Heart right ventricle (tissue), 16 donors: ENCODE data around the gene CCDC9B. TPM values are rescaled to one million over a fixed set of nuclear protein-coding genes. Genes with fewer than 3 reads are reported as not detected.
A peak's percentile ranks its signal among the peaks of the same experiment; 100 is the strongest.

Experiments
- ATAC-seq, 8 donors: fragments of 200-7000 bp; cut with Tn5 transposase; one replicate each; pipeline ENCODE4 v1.9.1; 2020; ENCODE audit warnings: mild to moderate bottlenecking in 8 of 8, moderate library complexity in 8 of 8, moderate number of reproducible peaks in 1 of 8
- DNase-seq, 2 donors: peaks; one replicate each; pipeline ENCODE4 v3.0.0-alpha.2; 2020
- H3K27ac ChIP-seq, 10 donors: fragments of 200-600 bp; sonication (generic) in 2 of 10; one replicate each; pipeline versions ENCODE4 v1.5.0 to v1.8.0; 2020 to 2022; ENCODE audit warnings: mild to moderate bottlenecking in 3 of 10
- H3K27me3 ChIP-seq, 7 donors: fragments of 200-600 bp; one replicate each; pipeline ENCODE4 v1.8.0; 2021 to 2022; ENCODE audit warnings: mild to moderate bottlenecking in 2 of 7
- H3K36me3 ChIP-seq, 9 donors: fragments of 200-600 bp; sonication (generic) in 1 of 9; one replicate each; pipeline versions ENCODE4 v1.5.0 to v1.8.0; 2020 to 2022; ENCODE audit warnings: mild to moderate bottlenecking in 2 of 9
- H3K4me1 ChIP-seq, 9 donors: fragments of 200-600 bp; sonication (generic) in 1 of 9; one replicate each; pipeline versions ENCODE4 v1.5.0 to v1.8.0; 2020 to 2022; ENCODE audit warnings: mild to moderate bottlenecking in 4 of 9
- H3K4me3 ChIP-seq, 10 donors: fragments of 200-600 bp; sonication (generic) in 2 of 10; one replicate each; pipeline versions ENCODE4 v1.5.0 to v1.8.0; 2020 to 2022; ENCODE audit warnings: mild to moderate bottlenecking in 7 of 10, moderate library complexity in 2 of 10
- H3K9me3 ChIP-seq, 11 donors: fragments of 200-600 bp in 10 of 11; sonication (generic) in 2 of 11; one replicate each; pipeline versions ENCODE4 v1.5.0 to v1.8.0; 2013 to 2022; ENCODE audit warnings: mild to moderate bottlenecking in 2 of 11, control low read depth in 1 of 11, moderate library complexity in 1 of 11
- WGBS, 2 donors: extraction: QIAGEN DNeasy Blood & Tissue Kit; methylation state at CpG; one replicate each; pipeline ENCODE4 v1.1.7; 2013; ENCODE audit warnings: inconsistent platforms in 1 of 2; 5-methylcytosine and 5-hydroxymethylcytosine counted together
- intact Hi-C, 10 donors: fragments of 100-400 bp; cut with DNase I; formaldehyde crosslinking; loops; one replicate each; pipeline versions ENCODE4 v1.11.1 to v1.14.2; 2022
- polyA plus RNA-seq, 2 donors: library from polyadenylated mRNA; stranded (reverse); fragments of 200-250 nt; gene quantifications; one replicate each; pipeline ENCODE4 v1.2.3, GENCODE V29; 2013
- total RNA-seq, 10 donors: library from RNA; stranded (reverse); fragmentation: NEBNext Ultra II Directional in 3 of 10; extraction: Animal tissue kit (Norgen Biotek cat#: 25700) in 3 of 10; gene quantifications; one replicate each; pipeline versions ENCODE4 v1.2.1 to v1.2.4, GENCODE V29; 2021 to 2023
- TF ChIP-seq, protein P1 (sequence below), 9 donors: fragments of 200-600 bp; sonication (generic) in 2 of 9; IDR thresholded peaks; one replicate each; pipeline versions ENCODE4 v1.5.0 to v1.8.0; 2021 to 2022; ENCODE audit warnings: antibody characterized with exemption in 9 of 9, mild to moderate bottlenecking in 5 of 9, moderate library complexity in 1 of 9
- donor health status: Arrhythmogenic right ventricular cardiomyopathy.
- donor health status: ischemic (EF 13 %, LVEDD 7.1; RV severe dilation, severe dysfunction).
- donor health status: healthy with polysubstance abuse.
- donor health status: DM: no; HTN: yes; CAD: no.
- donor health status: DM: no; HTN: no; CAD: no.
- donor health status: ischemic (EF 25% LVEDD 6.9; RV normal size, moderate dysfunction).
- donor health status: ischemic (EF 25% LVEDD 5.7; RV mildly dilated, moderate dysfunction).
- donor health status: healthy.
- donor health status: DM: yes; HTN: yes; CAD: no.
- donor health status: Ischemic cardiomyopathy.
- donor health status: ischemic (EF 35%, LVEDD 5.7; RV mildly dilated, moderate dysfunction).
- donor health status: nonischemic (EF 11% LVEDD 7.7; RV severe dilation, severe dysfunction).
- donor health status: DM: yes; HTN: yes; CAD: no.
- donor health status: PGD.
- donor health status: ischemic (EF 29% LVEDD 5.4; RV normal size, mild dysfunction).
- donor health status: nonischemic (EF 23%, LVEDD 6.1; RV moderate dilation, normal function).

CCDC9B gene
- total and polyA plus RNA-seq, 12 donors, result 13.0 to 190 (median 144) TPM

- Histone ChIP-seq H3K36me3 (no peaks in the 10 kb centered on the region), H3K27ac (no peak overlapping the region), H3K9me3 (no peaks in the 10 kb centered on the region), H3K27me3 (peaks cover 0 to 4% (median 0%) of the 10 kb centered on the region in 7 donors), H3K4me3 (peak overlapping the region in 9 of 10 donors; percentile 40 to 80 (median 59)), H3K4me1 (peaks cover 4 to 27% (median 17%) of the 10 kb centered on the region in 9 donors)
- ATAC-seq (peak in 7 of 8 donors; percentile 6 to 42 (median 18)), DNase-seq (no peak)
- TF ChIP-seq, protein P1, sequence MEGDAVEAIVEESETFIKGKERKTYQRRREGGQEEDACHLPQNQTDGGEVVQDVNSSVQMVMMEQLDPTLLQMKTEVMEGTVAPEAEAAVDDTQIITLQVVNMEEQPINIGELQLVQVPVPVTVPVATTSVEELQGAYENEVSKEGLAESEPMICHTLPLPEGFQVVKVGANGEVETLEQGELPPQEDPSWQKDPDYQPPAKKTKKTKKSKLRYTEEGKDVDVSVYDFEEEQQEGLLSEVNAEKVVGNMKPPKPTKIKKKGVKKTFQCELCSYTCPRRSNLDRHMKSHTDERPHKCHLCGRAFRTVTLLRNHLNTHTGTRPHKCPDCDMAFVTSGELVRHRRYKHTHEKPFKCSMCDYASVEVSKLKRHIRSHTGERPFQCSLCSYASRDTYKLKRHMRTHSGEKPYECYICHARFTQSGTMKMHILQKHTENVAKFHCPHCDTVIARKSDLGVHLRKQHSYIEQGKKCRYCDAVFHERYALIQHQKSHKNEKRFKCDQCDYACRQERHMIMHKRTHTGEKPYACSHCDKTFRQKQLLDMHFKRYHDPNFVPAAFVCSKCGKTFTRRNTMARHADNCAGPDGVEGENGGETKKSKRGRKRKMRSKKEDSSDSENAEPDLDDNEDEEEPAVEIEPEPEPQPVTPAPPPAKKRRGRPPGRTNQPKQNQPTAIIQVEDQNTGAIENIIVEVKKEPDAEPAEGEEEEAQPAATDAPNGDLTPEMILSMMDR (IDR thresholded peaks at IDR 0.05), result peak in 5 of 9 donors; percentile 6 to 34 (median 12)
- intact Hi-C loops, result no loop called here
- WGBS, 2 donors, result 11 to 13% methylated on average over 31 of the region's 31 CpGs
Measured at GRCh38 chr15:40358471-40359353, 18.0 kb upstream of the CCDC9B start.

- TF ChIP-seq, protein P1 (IDR thresholded peaks at IDR 0.05), result no peak
- WGBS, 2 donors, result 3 to 4% methylated on average over 62 to 82 of the region's 82 CpGs
- peak within 1 kb of the TSS; percentile 21 to 80 (median 58) for H3K4me3 ChIP-seq
Measured at GRCh38 chr15:40357723-40358470, 17.2 kb upstream of the CCDC9B start, which contains the start of gene DISP2. TSS of gene DISP2 (plus strand) at chr15:40358219. CDS start at chr15:40358322, 103 bp downstream.

DNA sequence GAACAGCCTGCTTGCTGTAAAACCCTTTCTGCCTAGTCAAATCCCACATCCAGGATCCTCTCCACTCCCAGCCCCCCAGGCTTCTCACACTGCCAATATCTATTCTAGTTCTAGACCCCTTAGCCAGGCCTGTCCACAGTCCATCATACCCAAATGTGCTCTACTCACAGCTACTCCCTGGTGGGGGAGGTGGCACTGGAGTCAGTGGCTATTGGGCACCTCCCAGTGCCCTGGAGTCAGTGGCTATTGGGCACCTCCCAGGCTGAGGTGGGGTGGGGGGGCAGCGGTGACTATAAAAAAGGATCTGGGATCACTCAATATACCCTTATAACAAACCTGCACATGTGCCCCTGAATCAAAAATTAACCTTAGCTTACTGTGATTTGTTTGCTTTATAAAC, 16.5 kb upstream of the CCDC9B start:
- peaks cover 4 to 29% (median 17%) of the 10 kb centered on the region in 9 donors for H3K4me1 ChIP-seq
- ATAC-seq (no peak), DNase-seq (no peak)
- no peaks in the 10 kb centered on the region for H3K36me3 ChIP-seq
- peak overlapping the region in 6 of 10 donors; percentile 41 to 80 (median 65) for H3K4me3 ChIP-seq
- H3K27me3 ChIP-seq, result peaks cover 0 to 4% (median 0%) of the 10 kb centered on the region in 7 donors
- H3K9me3 ChIP-seq, result no peaks in the 10 kb centered on the region
- 75 to 86% methylated on average over 1 of the region's 1 CpG for WGBS, 2 donors
- peak overlapping the region in 1 of 10 donors; percentile 24 for H3K27ac ChIP-seq
- intact Hi-C loops, result no loop called here
- TF ChIP-seq, protein P1 (IDR thresholded peaks at IDR 0.05), result no peak

More at GRCh38 chr15:40357723-40358470, 17.2 kb upstream of the CCDC9B start, which contains the start of gene DISP2:
- Histone ChIP-seq H3K27ac (peak within 1 kb of the TSS in 4 of 10 donors; percentile 24 to 46 (median 35)), H3K4me1 (peaks cover 4 to 29% (median 17%) of the 10 kb centered on the region in 9 donors), H3K36me3 (no peaks in the 10 kb centered on the region), H3K9me3 (no peaks in the 10 kb centered on the region), H3K27me3 (peaks cover 0 to 4% (median 0%) of the 10 kb centered on the region in 7 donors)
- intact Hi-C loops, result no loop called here
- DNase-seq, result peak; percentile 85 to 92
- ATAC-seq, result peak; percentile 76 to 95 (median 94)
